DND-41 (cell line): ENCODE results near the gene AFAP1.

Experiments used
- EZH2 ChIP-seq: IDR thresholded peaks from 3 replicates; pipeline ENCODE4 v1.6.1; 2012; ENCODE audit warnings: borderline replicate concordance, low read depth, mild to moderate bottlenecking, moderate library complexity, low read length, inconsistent platforms; ENCODE audit not compliant: severe bottlenecking
- TF ChIP-seq, protein P1 (sequence below): IDR thresholded peaks from 2 replicates; pipeline ENCODE4 v1.5.1; 2012; ENCODE audit warnings: borderline replicate concordance, low read length, moderate library complexity, mild to moderate bottlenecking; ENCODE audit not compliant: poor library complexity, severe bottlenecking; ENCODE audit errors: extremely low read depth

DNA sequence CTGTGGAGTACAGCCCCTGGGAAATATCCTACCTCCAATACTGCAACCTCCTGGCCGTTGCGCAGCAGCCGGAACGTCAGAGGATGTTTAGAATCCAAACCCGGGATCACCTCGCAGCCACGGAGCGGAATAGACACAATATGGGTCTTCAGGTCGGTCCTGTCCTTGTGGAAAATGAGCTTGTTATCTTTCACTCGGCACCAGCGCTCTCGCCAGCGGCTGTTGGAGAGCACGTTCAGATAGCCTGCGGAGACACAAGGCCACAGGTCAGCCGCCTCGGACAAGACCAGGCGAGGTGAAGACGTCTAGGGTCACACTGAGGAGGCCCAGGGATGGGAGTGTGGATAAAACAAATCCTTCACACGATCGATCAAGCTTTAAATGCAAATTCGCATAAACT, 139.3 kb downstream of the AFAP1 start:
- TF ChIP-seq, protein P1, sequence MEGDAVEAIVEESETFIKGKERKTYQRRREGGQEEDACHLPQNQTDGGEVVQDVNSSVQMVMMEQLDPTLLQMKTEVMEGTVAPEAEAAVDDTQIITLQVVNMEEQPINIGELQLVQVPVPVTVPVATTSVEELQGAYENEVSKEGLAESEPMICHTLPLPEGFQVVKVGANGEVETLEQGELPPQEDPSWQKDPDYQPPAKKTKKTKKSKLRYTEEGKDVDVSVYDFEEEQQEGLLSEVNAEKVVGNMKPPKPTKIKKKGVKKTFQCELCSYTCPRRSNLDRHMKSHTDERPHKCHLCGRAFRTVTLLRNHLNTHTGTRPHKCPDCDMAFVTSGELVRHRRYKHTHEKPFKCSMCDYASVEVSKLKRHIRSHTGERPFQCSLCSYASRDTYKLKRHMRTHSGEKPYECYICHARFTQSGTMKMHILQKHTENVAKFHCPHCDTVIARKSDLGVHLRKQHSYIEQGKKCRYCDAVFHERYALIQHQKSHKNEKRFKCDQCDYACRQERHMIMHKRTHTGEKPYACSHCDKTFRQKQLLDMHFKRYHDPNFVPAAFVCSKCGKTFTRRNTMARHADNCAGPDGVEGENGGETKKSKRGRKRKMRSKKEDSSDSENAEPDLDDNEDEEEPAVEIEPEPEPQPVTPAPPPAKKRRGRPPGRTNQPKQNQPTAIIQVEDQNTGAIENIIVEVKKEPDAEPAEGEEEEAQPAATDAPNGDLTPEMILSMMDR: no peak
- TF ChIP-seq EZH2: no peak
